ENCODE results near the gene VSTM2B.

The VSTM2B gene

DNA sequence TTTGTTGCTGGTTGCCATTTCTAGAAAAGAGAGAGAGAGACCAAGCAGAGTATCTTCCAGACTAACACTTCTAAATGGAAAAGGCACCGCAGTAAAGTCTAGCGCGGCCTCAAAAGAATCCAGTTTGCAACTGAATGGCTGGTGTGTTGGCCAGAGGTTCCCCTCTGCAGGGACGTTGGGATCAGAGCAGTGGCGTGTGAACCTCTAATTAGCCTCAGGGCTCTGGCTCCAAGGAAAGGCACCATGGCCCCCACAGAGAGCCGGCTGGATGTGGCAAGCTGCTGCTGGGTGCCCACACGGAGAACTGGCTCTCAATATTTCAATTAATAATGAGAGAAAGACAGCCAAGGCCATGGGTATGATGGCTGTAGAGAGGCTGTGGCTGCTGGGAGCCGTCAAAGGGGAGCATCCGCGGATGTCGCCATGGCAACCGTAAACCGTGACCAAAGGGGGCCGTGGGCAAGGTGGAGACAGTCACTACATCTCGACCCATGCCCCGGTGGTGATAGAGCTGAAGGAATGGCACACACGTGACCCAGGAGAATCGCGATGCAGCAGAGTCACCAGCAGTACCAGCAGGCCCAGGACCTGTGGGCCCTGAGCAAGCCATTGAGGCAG lies 9.5 kb downstream of the VSTM2B start:
- TF ChIP-seq, protein P1, sequence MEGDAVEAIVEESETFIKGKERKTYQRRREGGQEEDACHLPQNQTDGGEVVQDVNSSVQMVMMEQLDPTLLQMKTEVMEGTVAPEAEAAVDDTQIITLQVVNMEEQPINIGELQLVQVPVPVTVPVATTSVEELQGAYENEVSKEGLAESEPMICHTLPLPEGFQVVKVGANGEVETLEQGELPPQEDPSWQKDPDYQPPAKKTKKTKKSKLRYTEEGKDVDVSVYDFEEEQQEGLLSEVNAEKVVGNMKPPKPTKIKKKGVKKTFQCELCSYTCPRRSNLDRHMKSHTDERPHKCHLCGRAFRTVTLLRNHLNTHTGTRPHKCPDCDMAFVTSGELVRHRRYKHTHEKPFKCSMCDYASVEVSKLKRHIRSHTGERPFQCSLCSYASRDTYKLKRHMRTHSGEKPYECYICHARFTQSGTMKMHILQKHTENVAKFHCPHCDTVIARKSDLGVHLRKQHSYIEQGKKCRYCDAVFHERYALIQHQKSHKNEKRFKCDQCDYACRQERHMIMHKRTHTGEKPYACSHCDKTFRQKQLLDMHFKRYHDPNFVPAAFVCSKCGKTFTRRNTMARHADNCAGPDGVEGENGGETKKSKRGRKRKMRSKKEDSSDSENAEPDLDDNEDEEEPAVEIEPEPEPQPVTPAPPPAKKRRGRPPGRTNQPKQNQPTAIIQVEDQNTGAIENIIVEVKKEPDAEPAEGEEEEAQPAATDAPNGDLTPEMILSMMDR (IDR thresholded peaks at IDR 0.05), result no peak

DNA sequence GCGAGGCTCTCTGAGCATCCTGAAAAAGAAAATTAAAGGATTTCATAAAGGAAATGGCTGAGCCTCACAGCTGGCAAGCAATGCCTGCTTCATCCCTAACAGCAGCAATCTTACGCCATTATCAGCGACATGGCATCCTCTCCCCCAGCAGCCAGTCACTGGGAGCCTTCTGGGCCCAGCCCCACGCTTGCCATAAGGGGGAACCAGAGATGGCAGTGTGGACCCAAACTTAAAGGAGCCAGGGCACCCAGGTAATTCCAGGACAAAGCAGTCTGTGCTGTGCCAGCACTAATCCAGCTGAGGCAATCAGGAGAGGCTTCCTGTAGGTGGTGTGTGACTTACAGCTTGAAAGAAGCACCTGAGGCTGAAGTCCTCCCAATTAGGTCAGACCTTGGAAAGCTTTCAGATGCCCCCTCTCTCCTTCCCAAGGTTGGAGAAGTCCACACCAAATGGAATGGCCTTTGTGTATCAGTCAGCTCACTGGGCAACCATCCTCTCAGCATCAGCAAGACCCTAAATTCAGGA lies 10.3 kb downstream of the VSTM2B start:
- TF ChIP-seq, protein P1 (IDR thresholded peaks at IDR 0.05), result no peak

DNA sequence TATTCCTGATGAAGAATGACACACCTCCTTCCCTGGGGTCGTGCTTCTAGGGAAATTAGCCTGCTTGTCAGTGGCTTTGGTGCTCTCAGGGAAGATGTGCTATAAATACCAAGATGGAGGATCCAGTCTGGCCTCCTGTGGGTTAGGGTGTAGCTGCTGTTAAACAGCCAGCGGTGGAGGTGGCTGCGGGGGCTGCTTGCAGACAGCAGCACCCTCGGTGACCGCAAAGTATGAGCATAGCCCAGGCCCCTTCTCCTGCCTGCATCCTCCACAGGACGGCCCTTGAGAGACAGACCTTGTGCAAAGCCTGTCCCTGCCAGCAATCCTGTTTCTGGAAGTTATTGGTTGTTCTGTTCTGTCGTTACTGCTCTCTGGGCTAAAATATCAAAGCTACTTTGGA lies 11.4 kb downstream of the VSTM2B start:
- TF ChIP-seq, protein P1 (IDR thresholded peaks at IDR 0.05), result no peak

DNA sequence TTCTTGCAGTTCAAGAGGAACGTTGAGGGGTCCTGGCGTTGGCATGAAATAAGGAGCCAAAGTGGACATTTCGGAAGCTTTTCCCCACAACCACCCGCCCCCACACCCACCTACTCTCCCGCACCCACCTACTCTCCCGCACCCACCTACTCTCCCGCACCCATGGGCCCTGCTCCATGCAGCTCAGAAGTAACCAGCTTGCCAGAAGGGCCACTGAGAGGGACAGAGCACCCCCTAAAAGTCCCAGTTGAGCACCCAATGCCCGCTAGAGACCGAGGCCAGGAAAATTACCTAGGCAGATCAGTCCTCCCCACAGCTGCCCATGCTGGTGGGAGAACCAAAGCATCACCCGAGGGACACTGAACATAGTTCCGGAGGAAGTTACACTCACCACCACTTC lies 11.8 kb downstream of the VSTM2B start:
- TF ChIP-seq, protein P1 (IDR thresholded peaks at IDR 0.05), result no peak

DNA sequence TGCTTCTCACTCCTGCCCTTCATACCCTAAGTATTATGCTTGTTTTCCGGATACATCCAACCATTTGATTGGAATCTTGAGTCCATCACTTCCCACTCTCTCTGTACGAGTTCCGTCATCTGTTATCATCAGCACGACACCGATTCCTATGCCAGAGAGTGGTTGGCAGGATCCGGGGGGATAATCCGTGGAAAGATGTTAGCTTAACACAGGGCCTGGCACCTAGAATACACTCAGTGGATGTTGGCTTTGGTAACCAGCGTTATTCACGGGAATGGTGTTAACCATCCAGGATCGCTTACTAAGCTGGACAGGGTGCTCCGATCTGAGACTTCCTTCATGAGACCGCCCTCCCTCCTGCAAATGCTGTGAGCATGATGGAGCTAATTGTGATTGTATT lies 12.4 kb downstream of the VSTM2B start:
- TF ChIP-seq, protein P1 (IDR thresholded peaks at IDR 0.05), result no peak

DNA sequence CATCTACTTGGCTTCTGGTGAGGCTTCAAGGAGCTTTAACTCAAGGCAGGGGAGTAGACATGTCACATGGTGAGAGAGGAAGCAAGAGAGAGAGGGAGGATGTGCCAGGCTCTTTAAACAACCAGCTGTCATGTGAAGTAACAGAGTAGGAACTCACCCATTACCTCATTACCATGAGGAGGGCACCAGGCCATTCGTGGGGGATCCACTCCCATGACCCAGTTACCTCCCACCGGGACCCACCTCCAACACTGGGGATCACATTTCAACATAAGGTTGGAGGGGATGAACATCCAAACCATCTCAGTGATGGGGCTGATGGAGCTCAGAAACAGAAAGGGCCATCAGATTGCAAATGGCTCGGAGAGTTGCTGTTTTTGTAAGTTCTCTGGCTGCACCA lies 12.9 kb downstream of the VSTM2B start:
- TF ChIP-seq, protein P1 (IDR thresholded peaks at IDR 0.05), result no peak

DNA sequence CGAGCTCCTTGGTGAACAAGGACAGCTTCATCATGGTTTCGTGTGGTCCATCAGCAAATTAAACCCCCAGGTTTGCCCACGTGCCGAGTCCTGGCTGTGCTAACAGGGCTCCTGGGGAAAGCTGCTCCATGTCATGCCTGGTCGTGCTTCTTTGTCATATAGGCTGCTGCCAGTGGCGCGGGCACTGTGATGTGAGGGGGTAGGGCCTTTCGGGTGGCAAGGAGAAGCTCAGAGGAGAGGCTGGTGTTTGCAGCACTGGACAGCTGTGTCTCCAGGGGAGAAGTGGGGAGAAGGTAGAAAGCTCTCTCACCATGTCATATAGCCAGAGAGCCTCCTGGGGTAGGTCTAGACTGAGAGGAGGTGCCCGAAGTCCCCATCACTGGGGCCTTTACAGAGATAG lies 13.3 kb downstream of the VSTM2B start:
- TF ChIP-seq, protein P1 (IDR thresholded peaks at IDR 0.05), result no peak

DNA sequence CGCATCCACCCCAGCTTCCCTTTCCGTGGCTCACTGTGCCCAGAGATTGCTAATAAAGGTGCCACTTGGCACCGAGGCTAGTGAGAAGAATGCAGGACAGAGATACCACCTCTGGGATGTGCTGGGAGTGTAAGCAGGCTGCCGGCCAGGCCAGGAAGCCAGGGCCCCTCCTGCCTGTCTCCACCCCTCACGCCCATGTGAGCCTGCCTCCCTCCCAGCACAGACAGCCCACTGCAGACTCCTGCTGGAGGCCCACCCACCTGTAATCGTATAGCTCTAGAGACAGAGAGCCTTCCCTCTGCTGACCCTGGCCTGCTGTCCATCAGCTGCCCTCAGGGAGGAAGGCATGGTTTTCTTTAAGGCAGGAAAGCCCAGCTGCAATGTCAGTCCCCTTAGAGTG lies 13.9 kb downstream of the VSTM2B start:
- TF ChIP-seq, protein P1 (IDR thresholded peaks at IDR 0.05), result no peak

Data from LNCAP (cell line).